Panc1 (cell line): ENCODE data around the gene LEMD2. TPM values are rescaled to one million over a fixed set of nuclear protein-coding genes. Genes with fewer than 3 reads are reported as not detected.

ENCODE experiments used
- ATAC-seq: fragments of 200-7000 bp; cut with Tn5 transposase; 2 replicates; pipeline ENCODE4 v1.9.1; 2020; ENCODE audit warnings: mild to moderate bottlenecking, moderate library complexity
- BruUV-seq: library from RNA; stranded (reverse); fragments of 400-500 nt; replicated peaks from 2 replicates; lab custom pipeline; 2021; lab: Mats Ljungman, UMichigan
- CTCF ChIA-PET: fragments of 300-600 bp; sonication (Branson Sonifier 250); formaldehyde crosslinking; loops from one replicate; lab custom pipeline; 2022; ENCODE audit warnings: antibody characterized with exemption; lab: Charles Lee
- POLR2A ChIA-PET: fragments of 300-600 bp; sonication (Branson Sonifier 250); formaldehyde crosslinking; loops from one replicate; lab custom pipeline; 2022; ENCODE audit warnings: antibody characterized with exemption; lab: Charles Lee
- DNase-seq: peaks from one replicate; pipeline ENCODE4 v3.0.0-alpha.2; 2010; ENCODE audit warnings: low read depth, low spot score
- H3K27ac ChIP-seq: 2 replicates; pipeline ENCODE4 v1.5.1; 2011; ENCODE audit warnings: mild to moderate bottlenecking, low read length, inconsistent platforms
- H3K27me3 ChIP-seq: fragments of 200-500 bp; sonication (Bioruptor generic); 2 replicates; pipeline ENCODE4 v1.6.0; 2014; ENCODE audit warnings: low read length, inconsistent platforms; ENCODE audit not compliant: control insufficient read depth, insufficient read depth
- H3K36me3 ChIP-seq: fragments of 200-500 bp; sonication (Bioruptor generic); 2 replicates; pipeline ENCODE4 v1.5.1; 2014; ENCODE audit warnings: inconsistent platforms, mild to moderate bottlenecking, low read length, moderate library complexity; ENCODE audit not compliant: control insufficient read depth, insufficient read depth
- H3K4me1 ChIP-seq: 2 replicates; pipeline ENCODE4 v1.5.1; 2011; ENCODE audit warnings: inconsistent platforms, mild to moderate bottlenecking, low read length, moderate library complexity; ENCODE audit not compliant: control insufficient read depth, insufficient read depth
- H3K4me3 ChIP-seq, 2 experiments: 2 replicates each; pipeline ENCODE4 v1.5.1; 2011 to 2012; ENCODE audit warnings: low read depth in 2 of 2, low read length in 2 of 2, mild to moderate bottlenecking in 2 of 2, inconsistent platforms in 1 of 2, moderate library complexity in 1 of 2
- H3K9me3 ChIP-seq: fragments of 200-500 bp; sonication (Bioruptor generic); 2 replicates; pipeline ENCODE4 v1.5.1; 2014; ENCODE audit warnings: low read depth, mild to moderate bottlenecking, inconsistent platforms, low read length, moderate library complexity; ENCODE audit not compliant: control insufficient read depth, insufficient read depth
- POLR2AphosphoS5 ChIP-seq: IDR thresholded peaks from 2 replicates; pipeline ENCODE4 v1.6.1; 2012; ENCODE audit warnings: mild to moderate bottlenecking, low read depth, low read length, moderate library complexity
- SIN3A ChIP-seq: IDR thresholded peaks from 2 replicates; pipeline ENCODE4 v1.6.1; 2012; ENCODE audit warnings: low read depth, mild to moderate bottlenecking, low read length, moderate library complexity, borderline replicate concordance; ENCODE audit not compliant: insufficient read depth
- TCF7L2 ChIP-seq: IDR thresholded peaks from 2 replicates; pipeline ENCODE4 v1.6.1; 2011; ENCODE audit warnings: mild to moderate bottlenecking, low read depth, low read length, inconsistent platforms
- in situ Hi-C: cut with HindIII; loops from 2 replicates; pipeline ENCODE4 v1.10.0; 2016; ENCODE audit warnings: low sequenced_read_pairs, low pct_unique_long_range_greater_than_20kb
- intact Hi-C: fragments of 100-400 bp; cut with micrococcal nuclease; formaldehyde crosslinking; loops from one replicate; pipeline ENCODE4 v1.10.0; 2022; ENCODE audit not compliant: unreplicated experiment
- total RNA-seq: library from RNA; stranded (reverse); gene quantifications from one replicate; pipeline ENCODE4 v1.2.1, GENCODE V29; 2021; ENCODE audit not compliant: unreplicated experiment
- TF ChIP-seq, protein P1 (sequence below): fragments of 450-650 bp; IDR thresholded peaks from 2 replicates; pipeline ENCODE4 v1.5.1; 2017; ENCODE audit warnings: mild to moderate bottlenecking
- TF ChIP-seq, protein P2 (sequence below), 2 experiments: IDR thresholded peaks; 2 replicates each; pipeline ENCODE4 v1.6.1; 2011 to 2012; ENCODE audit warnings: low read depth in 2 of 2, control low read depth in 1 of 2, low read length in 1 of 2, mild to moderate bottlenecking in 1 of 2, moderate library complexity in 1 of 2; ENCODE audit not compliant: insufficient read depth in 1 of 2

The LEMD2 gene
- total RNA-seq, 1 experiment from 2014 or later = 89.8 TPM

DNA sequence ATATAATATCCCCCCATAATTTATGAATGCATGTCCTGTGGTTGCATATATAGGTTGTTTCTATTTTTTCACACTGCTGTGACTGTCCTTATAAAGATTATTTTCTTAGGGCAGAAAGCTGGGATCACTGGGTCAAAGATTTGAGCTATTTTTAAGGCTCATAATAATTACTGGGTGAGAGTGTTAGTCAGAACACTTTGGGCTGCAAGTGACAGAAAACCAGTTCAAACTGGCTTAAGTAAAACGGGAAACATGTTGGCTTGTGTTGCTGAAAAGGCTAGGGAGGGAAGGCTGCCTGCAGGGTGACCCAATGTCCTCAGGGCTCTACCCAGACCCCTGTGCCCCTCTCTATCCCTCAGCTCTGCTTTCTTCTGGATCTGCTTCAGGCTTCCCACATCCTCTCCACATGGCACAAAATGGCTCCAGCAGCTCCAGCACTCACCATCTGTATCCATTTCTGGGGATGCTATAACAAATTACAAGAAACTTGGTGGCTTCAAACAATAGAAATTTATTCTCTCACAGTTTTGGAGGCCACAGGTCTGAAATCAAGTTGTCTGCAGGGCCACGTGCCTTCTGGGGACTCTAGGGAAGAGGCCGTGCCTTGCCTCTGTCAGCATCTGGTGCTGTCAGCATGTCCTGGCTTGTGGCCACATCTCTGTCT lies 48.0 kb upstream of the LEMD2 start:
- H3K4me1 ChIP-seq = peaks cover 44% of the 10 kb centered on the region
- intact Hi-C loops (no loop called here), in situ Hi-C loops (no loop called here)
- ATAC-seq (no peak), DNase-seq (no peak)
- ChIA-PET CTCF (no interaction called here), POLR2A (interaction anchor here (0.6 kb wide), 1 partner anchor 686 kb away, joined by 3 read pairs; no protein-coding TSS in a partner anchor)
- H3K36me3 ChIP-seq = no peaks in the 10 kb centered on the region
- H3K4me3 ChIP-seq = no peak overlapping the region
- TF ChIP-seq, protein P1, sequence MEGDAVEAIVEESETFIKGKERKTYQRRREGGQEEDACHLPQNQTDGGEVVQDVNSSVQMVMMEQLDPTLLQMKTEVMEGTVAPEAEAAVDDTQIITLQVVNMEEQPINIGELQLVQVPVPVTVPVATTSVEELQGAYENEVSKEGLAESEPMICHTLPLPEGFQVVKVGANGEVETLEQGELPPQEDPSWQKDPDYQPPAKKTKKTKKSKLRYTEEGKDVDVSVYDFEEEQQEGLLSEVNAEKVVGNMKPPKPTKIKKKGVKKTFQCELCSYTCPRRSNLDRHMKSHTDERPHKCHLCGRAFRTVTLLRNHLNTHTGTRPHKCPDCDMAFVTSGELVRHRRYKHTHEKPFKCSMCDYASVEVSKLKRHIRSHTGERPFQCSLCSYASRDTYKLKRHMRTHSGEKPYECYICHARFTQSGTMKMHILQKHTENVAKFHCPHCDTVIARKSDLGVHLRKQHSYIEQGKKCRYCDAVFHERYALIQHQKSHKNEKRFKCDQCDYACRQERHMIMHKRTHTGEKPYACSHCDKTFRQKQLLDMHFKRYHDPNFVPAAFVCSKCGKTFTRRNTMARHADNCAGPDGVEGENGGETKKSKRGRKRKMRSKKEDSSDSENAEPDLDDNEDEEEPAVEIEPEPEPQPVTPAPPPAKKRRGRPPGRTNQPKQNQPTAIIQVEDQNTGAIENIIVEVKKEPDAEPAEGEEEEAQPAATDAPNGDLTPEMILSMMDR = no peak
- TF ChIP-seq TCF7L2 (no peak), POLR2AphosphoS5 (no peak), SIN3A (no peak)
- TF ChIP-seq, protein P2, sequence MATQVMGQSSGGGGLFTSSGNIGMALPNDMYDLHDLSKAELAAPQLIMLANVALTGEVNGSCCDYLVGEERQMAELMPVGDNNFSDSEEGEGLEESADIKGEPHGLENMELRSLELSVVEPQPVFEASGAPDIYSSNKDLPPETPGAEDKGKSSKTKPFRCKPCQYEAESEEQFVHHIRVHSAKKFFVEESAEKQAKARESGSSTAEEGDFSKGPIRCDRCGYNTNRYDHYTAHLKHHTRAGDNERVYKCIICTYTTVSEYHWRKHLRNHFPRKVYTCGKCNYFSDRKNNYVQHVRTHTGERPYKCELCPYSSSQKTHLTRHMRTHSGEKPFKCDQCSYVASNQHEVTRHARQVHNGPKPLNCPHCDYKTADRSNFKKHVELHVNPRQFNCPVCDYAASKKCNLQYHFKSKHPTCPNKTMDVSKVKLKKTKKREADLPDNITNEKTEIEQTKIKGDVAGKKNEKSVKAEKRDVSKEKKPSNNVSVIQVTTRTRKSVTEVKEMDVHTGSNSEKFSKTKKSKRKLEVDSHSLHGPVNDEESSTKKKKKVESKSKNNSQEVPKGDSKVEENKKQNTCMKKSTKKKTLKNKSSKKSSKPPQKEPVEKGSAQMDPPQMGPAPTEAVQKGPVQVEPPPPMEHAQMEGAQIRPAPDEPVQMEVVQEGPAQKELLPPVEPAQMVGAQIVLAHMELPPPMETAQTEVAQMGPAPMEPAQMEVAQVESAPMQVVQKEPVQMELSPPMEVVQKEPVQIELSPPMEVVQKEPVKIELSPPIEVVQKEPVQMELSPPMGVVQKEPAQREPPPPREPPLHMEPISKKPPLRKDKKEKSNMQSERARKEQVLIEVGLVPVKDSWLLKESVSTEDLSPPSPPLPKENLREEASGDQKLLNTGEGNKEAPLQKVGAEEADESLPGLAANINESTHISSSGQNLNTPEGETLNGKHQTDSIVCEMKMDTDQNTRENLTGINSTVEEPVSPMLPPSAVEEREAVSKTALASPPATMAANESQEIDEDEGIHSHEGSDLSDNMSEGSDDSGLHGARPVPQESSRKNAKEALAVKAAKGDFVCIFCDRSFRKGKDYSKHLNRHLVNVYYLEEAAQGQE (IDR thresholded peaks at IDR 0.05; ENCODE audit: insufficient read depth in 1 of 2, low read depth in 2 of 2, low read length in 1 of 2) = no peak
- H3K27me3 ChIP-seq = no peaks in the 10 kb centered on the region
- H3K27ac ChIP-seq = peak overlapping the region; percentile 18; the same call in 1 of the 2 replicates
- peaks cover 5% of the 10 kb centered on the region; the same call in 1 of the 2 replicates for H3K9me3 ChIP-seq
- no TSS peak for BruUV-seq

DNA sequence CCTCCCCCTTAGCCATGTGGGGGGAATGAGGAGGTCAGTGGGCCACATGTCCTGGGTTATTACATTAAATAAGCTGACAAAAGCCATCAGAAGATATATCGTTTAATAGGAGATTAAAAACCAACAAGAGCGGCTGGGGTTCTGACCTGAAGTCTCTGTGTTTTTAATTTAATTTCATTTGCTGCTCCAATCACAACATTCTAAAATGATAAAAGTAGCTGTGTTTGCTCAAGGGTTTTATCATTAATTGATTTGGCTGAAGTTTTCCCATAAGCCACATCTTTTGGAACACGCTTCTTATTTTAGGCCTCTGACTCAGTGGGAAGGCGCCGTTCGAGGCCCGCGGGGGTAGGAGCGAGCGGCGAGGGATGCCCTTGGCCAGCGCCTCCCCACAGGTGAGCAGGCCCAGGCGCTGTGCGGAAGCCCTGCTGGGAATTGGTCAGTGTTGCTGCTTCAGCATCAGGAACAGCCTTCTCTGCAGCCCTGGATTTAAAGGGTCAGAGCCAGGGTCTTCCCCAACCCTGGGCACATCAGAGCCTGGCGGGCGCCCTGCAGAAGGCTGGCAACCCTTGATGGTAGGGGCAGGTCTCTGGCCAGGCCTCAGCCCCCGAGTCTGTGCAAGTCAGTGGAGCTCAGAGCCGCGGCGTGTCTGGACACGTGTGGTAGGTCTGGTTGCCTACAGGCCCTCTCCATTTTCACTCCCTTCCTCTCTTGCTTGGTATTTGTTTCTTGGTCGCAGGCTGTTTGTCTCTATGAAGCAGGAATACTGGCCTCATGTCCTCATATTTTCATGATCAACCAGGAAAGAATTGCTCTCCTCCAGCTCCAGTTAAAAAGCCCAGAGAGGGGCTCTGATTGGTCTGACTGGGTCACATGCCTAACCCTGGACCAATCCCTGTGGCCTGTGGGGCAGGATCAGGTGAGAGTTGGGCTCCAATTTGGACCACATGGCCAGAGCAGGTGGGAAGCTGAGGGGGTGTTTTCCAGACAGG lies 45.8 kb upstream of the LEMD2 start:
- H3K4me3 ChIP-seq = no peak overlapping the region
- peaks cover 5% of the 10 kb centered on the region; the same call in 1 of the 2 replicates for H3K9me3 ChIP-seq
- TF ChIP-seq, protein P2 (IDR thresholded peaks at IDR 0.05; ENCODE audit: insufficient read depth in 1 of 2, low read depth in 2 of 2, low read length in 1 of 2) = no peak
- TF ChIP-seq POLR2AphosphoS5 = no peak
- TF ChIP-seq TCF7L2 = no peak
- TF ChIP-seq, protein P1 = no peak
- no peak for TF ChIP-seq SIN3A
- no peaks in the 10 kb centered on the region for H3K27me3 ChIP-seq
- H3K4me1 ChIP-seq = peaks cover 22% of the 10 kb centered on the region
- no peak for ATAC-seq
- CTCF ChIA-PET = no interaction called here
- no peaks in the 10 kb centered on the region for H3K36me3 ChIP-seq
- DNase-seq = no peak
- intact Hi-C loops = no loop called here
- in situ Hi-C loops = no loop called here
- no TSS peak for BruUV-seq
- 0 out of 2 replicates have a peak overlapping the region, but pooled peaks have one; percentile 23 for H3K27ac ChIP-seq
- POLR2A ChIA-PET = no interaction called here
